HepG2 (cell line): ENCODE results near the gene ARHGDIA. TPM values are rescaled to one million over a fixed set of nuclear protein-coding genes. Genes with fewer than 3 reads are reported as not detected.

Experiments used
- BATF2 ChIP-seq: sonication (generic); formaldehyde crosslinking; IDR thresholded peaks from 2 replicates; pipeline ENCODE4 v1.8.0; 2022; ENCODE audit warnings: mild to moderate bottlenecking, missing genetic modification reagents, moderate library complexity
- BHLHE40 ChIP-seq: IDR thresholded peaks from 2 replicates; pipeline ENCODE4 v1.6.1; 2011; ENCODE audit warnings: low read length, improper control_type of control experiment
- CERS6 ChIP-seq: sonication (generic); formaldehyde crosslinking; IDR thresholded peaks from 2 replicates; pipeline ENCODE4 v1.5.0; 2020; ENCODE audit warnings: missing genetic modification reagents
- CHCHD3 ChIP-seq: sonication (generic); formaldehyde crosslinking; IDR thresholded peaks from 2 replicates; pipeline ENCODE4 v1.8.0; 2022; ENCODE audit warnings: mild to moderate bottlenecking, missing genetic modification reagents, moderate library complexity
- HIC2 ChIP-seq: sonication (generic); formaldehyde crosslinking; IDR thresholded peaks from 2 replicates; pipeline ENCODE4 v1.9.0; 2022; ENCODE audit warnings: low read depth, missing genetic modification reagents
- JUND ChIP-seq: sonication (generic); formaldehyde crosslinking; IDR thresholded peaks from 2 replicates; pipeline ENCODE4 v1.8.0; 2022; ENCODE audit warnings: mild to moderate bottlenecking, missing genetic modification reagents
- MEIS2 ChIP-seq: sonication (generic); formaldehyde crosslinking; IDR thresholded peaks from 2 replicates; pipeline ENCODE4 v1.9.0; 2021; ENCODE audit warnings: mild to moderate bottlenecking, missing genetic modification reagents
- MIER2 ChIP-seq: IDR thresholded peaks from 2 replicates; pipeline ENCODE4 v1.6.1; 2016; ENCODE audit warnings: missing biosample characterization, missing genetic modification reagents
- MTA3 ChIP-seq: sonication (generic); formaldehyde crosslinking; IDR thresholded peaks from 2 replicates; pipeline ENCODE4 v1.4.0; 2020; ENCODE audit warnings: missing genetic modification reagents
- TBL1XR1 ChIP-seq: fragments of 150-350 bp; IDR thresholded peaks from 2 replicates; pipeline ENCODE4 v1.6.1; 2014; ENCODE audit warnings: borderline replicate concordance, low read length; ENCODE audit not compliant: partially characterized antibody
- THAP8 ChIP-seq: sonication (generic); formaldehyde crosslinking; IDR thresholded peaks from 2 replicates; pipeline ENCODE4 v1.5.1; 2020; ENCODE audit warnings: missing genetic modification reagents, mild to moderate bottlenecking, borderline replicate concordance
- TIGD3 ChIP-seq: sonication (generic); formaldehyde crosslinking; IDR thresholded peaks from 2 replicates; pipeline ENCODE4 v1.5.1; 2020; ENCODE audit warnings: mild to moderate bottlenecking, missing genetic modification reagents, borderline replicate concordance
- ZBTB2 ChIP-seq: sonication (generic); formaldehyde crosslinking; IDR thresholded peaks from 2 replicates; pipeline ENCODE4 v1.8.0; 2022; ENCODE audit warnings: low read depth, missing genetic modification reagents
- ZNF142 ChIP-seq: sonication (generic); formaldehyde crosslinking; IDR thresholded peaks from 2 replicates; pipeline ENCODE4 v1.4.0; 2020; ENCODE audit warnings: missing genetic modification reagents
- ZNF430 ChIP-seq: sonication (generic); formaldehyde crosslinking; IDR thresholded peaks from 2 replicates; pipeline ENCODE4 v1.9.0; 2021; ENCODE audit warnings: mild to moderate bottlenecking, missing genetic modification reagents
- ZNF784 ChIP-seq: sonication (generic); formaldehyde crosslinking; IDR thresholded peaks from 2 replicates; pipeline ENCODE4 v1.5.1; 2020; ENCODE audit warnings: missing genetic modification reagents, mild to moderate bottlenecking, borderline replicate concordance
- polyA plus RNA-seq, 8 experiments: library from polyadenylated mRNA; depleted of rRNA in 3 of 8; stranded (reverse) in 7 of 8; unstranded in 1 of 8; fragments of >200 nt; fragmentation: Illumina TruSeq in 4 of 8; extraction: Trizol in 4 of 8; gene quantifications; 2 replicates each; pipeline versions ENCODE4 v1.2.1 to v1.2.3, GENCODE V29; 2011 to 2016; ENCODE audit warnings: low read depth in 4 of 8, missing spikeins in 1 of 8, mixed read lengths in 1 of 8; ENCODE audit not compliant: insufficient read depth in 1 of 8
- total RNA-seq, 5 experiments: library from RNA; depleted of rRNA; stranded (reverse); fragments of >200 nt; fragmentation: Illumina TruSeq; extraction: Trizol; gene quantifications; 2 replicates each; pipeline ENCODE4 v1.2.3, GENCODE V29; 2016; ENCODE audit warnings: low read depth in 1 of 5

Gene ARHGDIA
- total and polyA plus RNA-seq, 2 of the 13 experiments (the other 11 are each of a cell fraction or from before 2014, with no cell fraction given) = 40.0 to 64.0 TPM

GRCh38 chr17:81865358-81865732 is 5.8 kb downstream of the ARHGDIA start (continued):
- TF ChIP-seq BATF2 (CRISPR knock-in tag) = no peak
- TF ChIP-seq ZNF142 (CRISPR knock-in tag) = no peak
- 0 out of 2 replicates have a peak, but pooled peaks have one; percentile 4 for TF ChIP-seq CHCHD3 (CRISPR knock-in tag)
- TF ChIP-seq JUND (CRISPR knock-in tag) = no peak
- no peak for TF ChIP-seq ZBTB2
- no peak for TF ChIP-seq TIGD3 (CRISPR knock-in tag)
- no peak for TF ChIP-seq TBL1XR1
- no peak for TF ChIP-seq CERS6 (CRISPR knock-in tag)
- TF ChIP-seq HIC2 (CRISPR knock-in tag) = no peak
- TF ChIP-seq MEIS2 = no peak
- 0 out of 2 replicates have a peak, but pooled peaks have one; percentile 14 for TF ChIP-seq ZNF784 (CRISPR knock-in tag)
- no peak for TF ChIP-seq MTA3 (CRISPR knock-in tag)
- TF ChIP-seq MIER2 (CRISPR knock-in tag) = no peak
- no peak for TF ChIP-seq BHLHE40
- TF ChIP-seq THAP8 (CRISPR knock-in tag) = no peak
- TF ChIP-seq ZNF430 (CRISPR knock-in tag) = no peak
